Neural cell (in vitro differentiated cells): ENCODE data around the gene CCDC86. TPM values are rescaled to one million over a fixed set of nuclear protein-coding genes. Genes with fewer than 3 reads are reported as not detected.

Experiments used
- H2AFZ ChIP-seq: fragments of 200-600, 300-800 bp; sonication (generic), shearing (Covaris generic); 2 replicates; pipeline ENCODE4 v1.6.0; 2014; ENCODE audit warnings: low read depth, mild to moderate bottlenecking, antibody characterized with exemption, low read length, moderate library complexity
- H3F3A ChIP-seq: fragments of 200-600 bp; shearing (Covaris generic); 2 replicates; pipeline ENCODE4 v1.6.1; 2016; ENCODE audit warnings: mild to moderate bottlenecking, moderate library complexity, mixed read lengths, antibody characterized with exemption, low read length; ENCODE audit not compliant: insufficient read depth, poor library complexity, severe bottlenecking
- H3K27ac ChIP-seq: fragments of 200-600, 300-800 bp; sonication (generic), shearing (Covaris generic); 2 replicates; pipeline ENCODE4 v1.5.1; 2014; ENCODE audit warnings: mild to moderate bottlenecking, low read length, moderate library complexity
- H3K27me3 ChIP-seq: fragments of 300-800, 200-600 bp; sonication (generic), shearing (Covaris generic); 2 replicates; pipeline ENCODE4 v1.6.0; 2014; ENCODE audit warnings: mild to moderate bottlenecking, low read depth, low read length, moderate library complexity; ENCODE audit not compliant: insufficient read depth
- H3K36me3 ChIP-seq: fragments of 300-800, 200-600 bp; sonication (generic), shearing (Covaris generic); 2 replicates; pipeline ENCODE4 v1.5.1; 2014; ENCODE audit warnings: mild to moderate bottlenecking, antibody characterized with exemption, low read length, moderate library complexity; ENCODE audit not compliant: insufficient read depth
- H3K4me2 ChIP-seq: fragments of 300-800, 200-600 bp; sonication (generic), shearing (Covaris generic); 2 replicates; pipeline ENCODE4 v1.6.0; 2014; ENCODE audit warnings: mild to moderate bottlenecking, low read length
- H3K4me3 ChIP-seq: fragments of 300-800, 200-600 bp; sonication (generic), shearing (Covaris generic); 2 replicates; pipeline ENCODE4 v1.5.1; 2014; ENCODE audit warnings: mild to moderate bottlenecking, low read length, moderate library complexity
- H3K79me2 ChIP-seq: fragments of 200-600 bp; shearing (Covaris generic); replicated peaks from 2 replicates; pipeline ENCODE4 v1.6.0; 2014; ENCODE audit warnings: mild to moderate bottlenecking, low read length, moderate library complexity; ENCODE audit not compliant: insufficient read depth
- H3K9ac ChIP-seq: fragments of 300-800, 200-600 bp; sonication (generic), shearing (Covaris generic); 2 replicates; pipeline ENCODE4 v1.6.1; 2016; ENCODE audit warnings: mild to moderate bottlenecking, low read length, mixed read lengths
- H3K9me2 ChIP-seq: fragments of 200-600 bp; shearing (Covaris generic); 2 replicates; pipeline ENCODE4 v1.6.1; 2016; ENCODE audit warnings: mild to moderate bottlenecking, low read length, mixed read lengths; ENCODE audit not compliant: insufficient read depth
- H3K9me3 ChIP-seq: fragments of 200-600, 300-800 bp; sonication (generic), shearing (Covaris generic); 2 replicates; pipeline ENCODE4 v1.6.1; 2016; ENCODE audit warnings: mild to moderate bottlenecking, mixed run types, low read length, moderate library complexity, mixed read lengths
- H4K20me1 ChIP-seq: fragments of 200-600 bp; shearing (Covaris generic); 2 replicates; pipeline ENCODE4 v1.6.1; 2016; ENCODE audit warnings: mild to moderate bottlenecking, mixed run types; ENCODE audit not compliant: insufficient read depth
- CTCF ChIP-seq: fragments of 450-650 bp; IDR thresholded peaks from 2 replicates; pipeline ENCODE4 v1.5.1; 2014; ENCODE audit warnings: antibody characterized with exemption, mild to moderate bottlenecking, moderate library complexity; ENCODE audit not compliant: poor library complexity, severe bottlenecking
- EP300 ChIP-seq: fragments of 450-650 bp; conservative IDR thresholded peaks from 2 replicates; pipeline ENCODE4 v1.6.1; 2014; ENCODE audit warnings: antibody characterized with exemption, mild to moderate bottlenecking, moderate library complexity; ENCODE audit not compliant: poor library complexity, severe bottlenecking
- EZH2 ChIP-seq: fragments of 200-600, 300-800 bp; shearing (Covaris generic), sonication (generic); IDR thresholded peaks from 2 replicates; pipeline ENCODE4 v1.6.1; 2014; ENCODE audit warnings: antibody characterized with exemption, low read length, borderline replicate concordance, mild to moderate bottlenecking; ENCODE audit not compliant: insufficient read depth, poor library complexity, severe bottlenecking
- MXI1 ChIP-seq: fragments of 450-650 bp; conservative IDR thresholded peaks from 2 replicates; pipeline ENCODE4 v1.6.1; 2014; ENCODE audit warnings: antibody characterized with exemption, mild to moderate bottlenecking; ENCODE audit not compliant: poor library complexity, severe bottlenecking
- POLR2AphosphoS5 ChIP-seq: IDR thresholded peaks from 2 replicates; pipeline ENCODE4 v1.6.1; 2012
- RAD21 ChIP-seq: fragments of 450-650 bp; conservative IDR thresholded peaks from 2 replicates; pipeline ENCODE4 v1.6.1; 2014; ENCODE audit warnings: antibody characterized with exemption, mild to moderate bottlenecking, moderate library complexity
- REST ChIP-seq: IDR thresholded peaks from 2 replicates; pipeline ENCODE4 v1.6.1; 2012; ENCODE audit warnings: borderline replicate concordance
- SMC3 ChIP-seq: fragments of 450-650 bp; conservative IDR thresholded peaks from 2 replicates; pipeline ENCODE4 v1.6.1; 2014; ENCODE audit warnings: antibody characterized with exemption, mild to moderate bottlenecking, moderate library complexity; ENCODE audit not compliant: poor library complexity
- TAF1 ChIP-seq: IDR thresholded peaks from 2 replicates; pipeline ENCODE4 v1.6.1; 2012; ENCODE audit warnings: low read depth
- polyA plus RNA-seq: library from polyadenylated mRNA; depleted of rRNA; stranded (reverse); fragments of >200 nt; gene quantifications from 2 replicates; pipeline ENCODE4 v1.2.3, GENCODE V29; 2014

Gene CCDC86
- polyA plus RNA-seq, 1 donor from 2014 or later = 0.16 TPM

GRCh38 chr11:60848714-60849151 is 6.8 kb downstream of the CCDC86 start:
- H4K20me1 ChIP-seq = no peaks in the 10 kb centered on the region
- no peak overlapping the region for H3K4me3 ChIP-seq
- TF ChIP-seq MXI1 = no peak
- no peak for TF ChIP-seq TAF1
- TF ChIP-seq CTCF = no peak
- TF ChIP-seq EP300 = no peak
- H3K4me2 ChIP-seq = no peak overlapping the region
- H3K27me3 ChIP-seq = no peaks in the 10 kb centered on the region
- H3F3A ChIP-seq = no peaks in the 10 kb centered on the region
- H3K9me3 ChIP-seq = no peaks in the 10 kb centered on the region
- H3K9ac ChIP-seq = no peak overlapping the region
- no peaks in the 10 kb centered on the region for H3K9me2 ChIP-seq
- no peak overlapping the region for H3K27ac ChIP-seq
- H2AFZ ChIP-seq = no peak overlapping the region
- H3K79me2 ChIP-seq = no peaks in the 10 kb centered on the region
- no peaks in the 10 kb centered on the region for H3K36me3 ChIP-seq

- H3K27me3 ChIP-seq = no peaks in the 10 kb centered on the region
- no peaks in the 10 kb centered on the region for H3F3A ChIP-seq
- no peaks in the 10 kb centered on the region for H3K9me2 ChIP-seq
- TF ChIP-seq REST (no peak), EP300 (no peak), CTCF (no peak), SMC3 (no peak), MXI1 (no peak), POLR2AphosphoS5 (no peak), RAD21 (no peak), EZH2 (no peak), TAF1 (no peak)
- no peaks in the 10 kb centered on the region for H3K79me2 ChIP-seq
- H4K20me1 ChIP-seq = no peaks in the 10 kb centered on the region
- no peak overlapping the region for H3K4me2 ChIP-seq
- no peak overlapping the region for H3K9ac ChIP-seq
- no peak overlapping the region for H3K4me3 ChIP-seq
- no peaks in the 10 kb centered on the region for H3K36me3 ChIP-seq
- H3K9me3 ChIP-seq = no peaks in the 10 kb centered on the region
- no peak overlapping the region for H2AFZ ChIP-seq
- no peak overlapping the region for H3K27ac ChIP-seq
These were observed 8.0 kb downstream of the CCDC86 start for GRCh38 chr11:60849641-60850520.
